HepG2 (cell line): ENCODE data around the gene MAJIN. TPM values are rescaled to one million over a fixed set of nuclear protein-coding genes. Genes with fewer than 3 reads are reported as not detected.

Source experiments
- CEBPB ChIP-seq: IDR thresholded peaks from 2 replicates; pipeline ENCODE4 v1.6.1; 2011; ENCODE audit warnings: low read depth, low read length, improper control_type of control experiment, borderline replicate concordance
- E2F5 ChIP-seq: sonication (generic); formaldehyde crosslinking; conservative IDR thresholded peaks from 2 replicates; pipeline ENCODE4 v1.4.0; 2020; ENCODE audit warnings: missing genetic modification reagents
- EP300 ChIP-seq, 3 experiments: sonication (generic) in 1 of 3; formaldehyde crosslinking in 1 of 3; IDR thresholded peaks; 2 replicates each; pipeline versions ENCODE4 v1.5.1 to v1.6.1; 2011 to 2020; ENCODE audit warnings: low read depth in 2 of 3, low read length in 2 of 3, borderline replicate concordance in 1 of 3, improper control_type of control experiment in 1 of 3, mild to moderate bottlenecking in 1 of 3, missing genetic modification reagents in 1 of 3, moderate library complexity in 1 of 3
- FOXK1 ChIP-seq: sonication (generic); formaldehyde crosslinking; IDR thresholded peaks from 2 replicates; pipeline ENCODE4 v1.4.0; 2020; ENCODE audit warnings: low read depth, missing genetic modification reagents, borderline replicate concordance
- GABPB1 ChIP-seq: IDR thresholded peaks from 2 replicates; pipeline ENCODE4 v1.6.1; 2016; ENCODE audit warnings: mild to moderate bottlenecking, missing genetic modification reagents, moderate library complexity, missing compliant biosample characterization
- GATAD1 ChIP-seq: IDR thresholded peaks from 2 replicates; pipeline ENCODE4 v1.6.1; 2016; ENCODE audit warnings: missing genetic modification reagents, missing compliant biosample characterization
- HOXA5 ChIP-seq: sonication (generic); formaldehyde crosslinking; IDR thresholded peaks from 2 replicates; pipeline ENCODE4 v1.4.0; 2020; ENCODE audit warnings: missing genetic modification reagents
- HOXD1 ChIP-seq: sonication (generic); formaldehyde crosslinking; IDR thresholded peaks from 2 replicates; pipeline ENCODE4 v1.5.0; 2020; ENCODE audit warnings: missing genetic modification reagents
- KLF16 ChIP-seq, 2 experiments: sonication (generic) in 1 of 2; formaldehyde crosslinking in 1 of 2; IDR thresholded peaks; 2 replicates each; pipeline versions ENCODE4 v1.6.1 to v1.8.0; 2016 to 2023; ENCODE audit warnings: missing genetic modification reagents in 2 of 2, missing compliant biosample characterization in 1 of 2
- LBX2 ChIP-seq: sonication (generic); formaldehyde crosslinking; IDR thresholded peaks from 2 replicates; pipeline ENCODE4 v1.5.0; 2020; ENCODE audit warnings: missing genetic modification reagents, mild to moderate bottlenecking, borderline replicate concordance
- MAZ ChIP-seq, 2 experiments: sonication (generic) in 1 of 2; formaldehyde crosslinking in 1 of 2; IDR thresholded peaks; 2 replicates each; pipeline versions ENCODE4 v1.5.0 to v1.6.1; 2012 to 2020; ENCODE audit warnings: low read depth in 2 of 2, mild to moderate bottlenecking in 2 of 2, borderline replicate concordance in 1 of 2, improper control_type of control experiment in 1 of 2, low read length in 1 of 2, missing genetic modification reagents in 1 of 2, moderate library complexity in 1 of 2
- MYNN ChIP-seq: sonication (generic); formaldehyde crosslinking; IDR thresholded peaks from 2 replicates; pipeline ENCODE4 v1.4.0; 2020; ENCODE audit warnings: mild to moderate bottlenecking, low read depth, missing genetic modification reagents
- PHF21A ChIP-seq: sonication (generic); formaldehyde crosslinking; IDR thresholded peaks from 2 replicates; pipeline ENCODE4 v1.5.0; 2020; ENCODE audit warnings: mild to moderate bottlenecking, missing genetic modification reagents
- TARDBP ChIP-seq: sonication (generic); formaldehyde crosslinking; IDR thresholded peaks from 2 replicates; pipeline ENCODE4 v1.8.0; 2022; ENCODE audit warnings: mild to moderate bottlenecking, missing genetic modification reagents
- USF2 ChIP-seq, 2 experiments: sonication (generic) in 1 of 2; formaldehyde crosslinking in 1 of 2; IDR thresholded peaks; 2 replicates each; pipeline versions ENCODE4 v1.5.1 to v1.6.1; 2011 to 2020; ENCODE audit warnings: borderline replicate concordance in 1 of 2, low read depth in 1 of 2, low read length in 1 of 2, mild to moderate bottlenecking in 1 of 2, missing genetic modification reagents in 1 of 2, moderate library complexity in 1 of 2
- ZNF160 ChIP-seq: sonication (generic); formaldehyde crosslinking; IDR thresholded peaks from 2 replicates; pipeline ENCODE4 v1.8.0; 2022; ENCODE audit warnings: mild to moderate bottlenecking, inconsistent platforms, missing genetic modification reagents
- ZNF224 ChIP-seq: sonication (generic); formaldehyde crosslinking; IDR thresholded peaks from 2 replicates; pipeline ENCODE4 v1.5.0; 2020; ENCODE audit warnings: mild to moderate bottlenecking, missing genetic modification reagents
- ZNF430 ChIP-seq: sonication (generic); formaldehyde crosslinking; IDR thresholded peaks from 2 replicates; pipeline ENCODE4 v1.9.0; 2021; ENCODE audit warnings: mild to moderate bottlenecking, missing genetic modification reagents
- ZNF468 ChIP-seq: sonication (generic); formaldehyde crosslinking; IDR thresholded peaks from 2 replicates; pipeline ENCODE4 v1.8.0; 2022; ENCODE audit warnings: mild to moderate bottlenecking, moderate library complexity, missing genetic modification reagents
- ZNF501 ChIP-seq: sonication (generic); formaldehyde crosslinking; IDR thresholded peaks from 2 replicates; pipeline ENCODE4 v1.5.1; 2020; ENCODE audit warnings: mild to moderate bottlenecking, moderate library complexity, missing genetic modification reagents
- ZNF546 ChIP-seq: sonication (generic); formaldehyde crosslinking; conservative IDR thresholded peaks from 2 replicates; pipeline ENCODE4 v1.8.1; 2023; ENCODE audit warnings: mild to moderate bottlenecking, missing genetic modification reagents
- ZNF607 ChIP-seq: sonication (generic); formaldehyde crosslinking; IDR thresholded peaks from 2 replicates; pipeline ENCODE4 v1.5.1; 2020; ENCODE audit warnings: missing genetic modification reagents, mild to moderate bottlenecking, borderline replicate concordance
- ZNF678 ChIP-seq: sonication (generic); formaldehyde crosslinking; IDR thresholded peaks from 2 replicates; pipeline ENCODE4 v1.4.0; 2020; ENCODE audit warnings: mild to moderate bottlenecking, missing genetic modification reagents
- ZZZ3 ChIP-seq: sonication (generic); formaldehyde crosslinking; IDR thresholded peaks from 2 replicates; pipeline ENCODE4 v1.4.0; 2020; ENCODE audit warnings: missing genetic modification reagents, mild to moderate bottlenecking, borderline replicate concordance
- polyA plus RNA-seq, 8 experiments: library from polyadenylated mRNA; depleted of rRNA in 3 of 8; stranded (reverse) in 7 of 8; unstranded in 1 of 8; fragments of >200 nt; fragmentation: Illumina TruSeq in 4 of 8; extraction: Trizol in 4 of 8; gene quantifications; 2 replicates each; pipeline versions ENCODE4 v1.2.1 to v1.2.3, GENCODE V29; 2011 to 2016; ENCODE audit warnings: low read depth in 4 of 8, missing spikeins in 1 of 8, mixed read lengths in 1 of 8; ENCODE audit not compliant: insufficient read depth in 1 of 8
- total RNA-seq, 5 experiments: library from RNA; depleted of rRNA; stranded (reverse); fragments of >200 nt; fragmentation: Illumina TruSeq; extraction: Trizol; gene quantifications; 2 replicates each; pipeline ENCODE4 v1.2.3, GENCODE V29; 2016; ENCODE audit warnings: low read depth in 1 of 5

MAJIN gene
- total and polyA plus RNA-seq, 2 of the 13 experiments (the other 11 are each of a cell fraction or from before 2014, with no cell fraction given): not detected

- no peak for TF ChIP-seq USF2 (IDR thresholded peaks at IDR 0.05; ENCODE audit: low read depth, low read length)
- TF ChIP-seq USF2 (CRISPR knock-in tag; IDR thresholded peaks at IDR 0.05; ENCODE audit: borderline replicate concordance): no peak; the same call in 1 of the 2 replicates
- peak; percentile 80 for TF ChIP-seq GATAD1 (CRISPR knock-in tag)
- TF ChIP-seq EP300 (IDR thresholded peaks at IDR 0.05; ENCODE audit: low read depth in 2 of 2, low read length in 2 of 2): 0 out of 4 replicates have a peak, but pooled peaks of 1 of the 2 experiments have one; percentile 7
- no peak for TF ChIP-seq EP300 (CRISPR knock-in tag; IDR thresholded peaks at IDR 0.05; ENCODE audit: borderline replicate concordance)
- 0 out of 2 replicates have a peak, but pooled peaks have one; percentile 74 for TF ChIP-seq MYNN
- TF ChIP-seq ZNF501 (CRISPR knock-in tag): peak; percentile 66; the same call in 1 of the 2 replicates
- TF ChIP-seq ZNF224: 0 out of 2 replicates have a peak, but pooled peaks have one; percentile 42
- TF ChIP-seq E2F5: 0 out of 2 replicates have a peak, but pooled peaks have one; percentile 47
- TF ChIP-seq GABPB1 (CRISPR knock-in tag): peak; percentile 80; the same call in 1 of the 2 replicates
- TF ChIP-seq TARDBP (CRISPR knock-in tag): 0 out of 2 replicates have a peak, but pooled peaks have one; percentile 43
- TF ChIP-seq FOXK1 (CRISPR knock-in tag): peak; percentile 56; the same call in 1 of the 2 replicates
- no peak for TF ChIP-seq MAZ (IDR thresholded peaks at IDR 0.05; ENCODE audit: borderline replicate concordance, low read depth, low read length)
- TF ChIP-seq MAZ (CRISPR knock-in tag; IDR thresholded peaks at IDR 0.05; ENCODE audit: low read depth): peak; percentile 33
- TF ChIP-seq PHF21A (CRISPR knock-in tag): peak; percentile 81
- peak; percentile 23; the same call in 1 of the 2 replicates for TF ChIP-seq LBX2
- peak in 1 of 2 experiments; percentile 79; a peak in 1 of 4 replicates for TF ChIP-seq KLF16 (CRISPR knock-in tag; IDR thresholded peaks at IDR 0.05)
- TF ChIP-seq ZNF607 (CRISPR knock-in tag): peak; percentile 41; the same call in 1 of the 2 replicates
- peak; percentile 53; the same call in 1 of the 2 replicates for TF ChIP-seq HOXA5
- peak; percentile 46; the same call in 1 of the 2 replicates for TF ChIP-seq ZNF546 (CRISPR knock-in tag)
- TF ChIP-seq ZNF160 (CRISPR knock-in tag): peak; percentile 71; the same call in 1 of the 2 replicates
- peak; percentile 87 for TF ChIP-seq CEBPB
- peak; percentile 82 for TF ChIP-seq ZNF430 (CRISPR knock-in tag)
- TF ChIP-seq HOXD1: no peak
- no peak for TF ChIP-seq ZNF678
- TF ChIP-seq ZZZ3 (CRISPR knock-in tag): peak; percentile 57; the same call in 1 of the 2 replicates
- TF ChIP-seq ZNF468: no peak
These were observed 54.9 kb downstream of the MAJIN start, which contains the start of gene ATG2A (continued) for GRCh38 chr11:64916775-64917662.
